HL-60 (cell line): ENCODE results near the gene MED26.

Source experiments
- POLR2AphosphoS5 ChIP-seq: IDR thresholded peaks from 2 replicates; pipeline ENCODE4 v1.6.1; 2012; ENCODE audit warnings: low read depth
- TF ChIP-seq, protein P1 (sequence below): IDR thresholded peaks from one replicate; pipeline ENCODE4 v1.5.1; 2011; ENCODE audit warnings: low read length, control low read depth, inconsistent platforms; ENCODE audit not compliant: insufficient read depth

DNA sequence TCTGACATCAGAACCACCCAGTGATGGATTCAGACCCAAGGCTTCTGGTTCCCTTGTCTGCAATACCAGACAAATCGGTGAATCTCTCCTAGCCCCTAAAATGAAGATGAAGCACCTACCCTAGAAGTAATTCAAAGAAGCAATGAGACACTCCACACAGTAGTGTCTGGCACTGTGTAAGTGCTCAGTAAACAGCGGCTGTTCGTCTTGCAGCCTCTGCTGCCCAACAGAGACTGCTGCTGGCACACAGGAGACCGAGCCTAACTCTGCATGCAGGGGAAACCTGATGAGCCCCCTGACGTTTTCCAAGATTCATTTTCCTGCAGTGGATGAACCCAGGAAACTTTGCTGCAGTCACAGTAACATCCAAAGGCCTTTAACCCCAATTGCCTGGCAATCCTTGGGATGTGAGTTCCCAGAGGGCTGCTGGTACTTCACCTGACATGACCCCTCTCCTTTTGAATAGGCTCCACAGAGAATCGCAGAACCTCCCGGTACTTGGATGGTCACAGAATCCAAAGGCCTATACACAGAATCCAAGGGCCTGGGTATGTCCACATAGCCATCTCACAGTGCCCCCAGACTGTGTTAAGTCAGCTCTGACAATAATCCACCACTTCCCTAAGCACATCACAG is 6.7 kb downstream of the MED26 start:
- TF ChIP-seq POLR2AphosphoS5 = no peak
- TF ChIP-seq, protein P1, sequence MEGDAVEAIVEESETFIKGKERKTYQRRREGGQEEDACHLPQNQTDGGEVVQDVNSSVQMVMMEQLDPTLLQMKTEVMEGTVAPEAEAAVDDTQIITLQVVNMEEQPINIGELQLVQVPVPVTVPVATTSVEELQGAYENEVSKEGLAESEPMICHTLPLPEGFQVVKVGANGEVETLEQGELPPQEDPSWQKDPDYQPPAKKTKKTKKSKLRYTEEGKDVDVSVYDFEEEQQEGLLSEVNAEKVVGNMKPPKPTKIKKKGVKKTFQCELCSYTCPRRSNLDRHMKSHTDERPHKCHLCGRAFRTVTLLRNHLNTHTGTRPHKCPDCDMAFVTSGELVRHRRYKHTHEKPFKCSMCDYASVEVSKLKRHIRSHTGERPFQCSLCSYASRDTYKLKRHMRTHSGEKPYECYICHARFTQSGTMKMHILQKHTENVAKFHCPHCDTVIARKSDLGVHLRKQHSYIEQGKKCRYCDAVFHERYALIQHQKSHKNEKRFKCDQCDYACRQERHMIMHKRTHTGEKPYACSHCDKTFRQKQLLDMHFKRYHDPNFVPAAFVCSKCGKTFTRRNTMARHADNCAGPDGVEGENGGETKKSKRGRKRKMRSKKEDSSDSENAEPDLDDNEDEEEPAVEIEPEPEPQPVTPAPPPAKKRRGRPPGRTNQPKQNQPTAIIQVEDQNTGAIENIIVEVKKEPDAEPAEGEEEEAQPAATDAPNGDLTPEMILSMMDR = no peak
